Iris pigment epithelial cell (primary cell): Measurements from ENCODE around the gene ARRB1.
"Not testable (repeated sequence)": the region's sequence is repeated elsewhere in the genome, so short reads cannot be mapped to it uniquely, and the experiment has no call there.

Experiments
- DNase-seq: peaks from one replicate; pipeline ENCODE4 v3.0.0-alpha.2; 2011; ENCODE audit warnings: low read depth

ARRB1 gene

GRCh38 chr11:75344186-75344585 lies 7.3 kb downstream of the ARRB1 start:
- DNase-seq = no peak

- no peak for DNase-seq
Observed at GRCh38 chr11:75342966-75343870, 8.2 kb downstream of the ARRB1 start.

- no peak for DNase-seq
Observed at GRCh38 chr11:75342231-75342918, 9.1 kb downstream of the ARRB1 start.

- DNase-seq = no peak
Observed at GRCh38 chr11:75341612-75342011, 9.8 kb downstream of the ARRB1 start.

- DNase-seq = no peak
Observed at GRCh38 chr11:75339685-75340409, 11.6 kb downstream of the ARRB1 start.

GRCh38 chr11:75338516-75339208 lies 12.8 kb downstream of the ARRB1 start:
- DNase-seq = peak; percentile 72

GRCh38 chr11:75337195-75337654 lies 14.2 kb downstream of the ARRB1 start:
- peak; percentile 54 for DNase-seq

- no peak for DNase-seq
Observed at GRCh38 chr11:75334976-75335375, 16.5 kb downstream of the ARRB1 start.

GRCh38 chr11:75334402-75334891 lies 17.0 kb downstream of the ARRB1 start:
- DNase-seq = no peak

GRCh38 chr11:75333807-75334140 lies 17.7 kb downstream of the ARRB1 start:
- DNase-seq = no peak

- no peak for DNase-seq
Observed at GRCh38 chr11:75333022-75333806, 18.2 kb downstream of the ARRB1 start.

- DNase-seq = not testable (repeated sequence)
Observed at GRCh38 chr11:75331761-75332160, 19.7 kb downstream of the ARRB1 start.

- DNase-seq = not testable (repeated sequence)
Observed at GRCh38 chr11:75331304-75331703, 20.2 kb downstream of the ARRB1 start.

- DNase-seq = not testable (repeated sequence)
Observed at GRCh38 chr11:75330886-75331285, 20.6 kb downstream of the ARRB1 start.

- no peak for DNase-seq
Observed at GRCh38 chr11:75330291-75330690, 21.2 kb downstream of the ARRB1 start.

GRCh38 chr11:75328426-75329277 lies 22.8 kb downstream of the ARRB1 start:
- peak; percentile 69 for DNase-seq

- DNase-seq = no peak
Observed at GRCh38 chr11:75326439-75326810, 25.0 kb downstream of the ARRB1 start.

GRCh38 chr11:75325713-75326438 lies 25.6 kb downstream of the ARRB1 start:
- DNase-seq = peak; percentile 97

- no peak for DNase-seq
Observed at GRCh38 chr11:75324740-75325139, 26.7 kb downstream of the ARRB1 start.
